Measurements from ENCODE around the gene LMOD1.
"Not testable (repeated sequence)": the region's sequence is repeated elsewhere in the genome, so short reads cannot be mapped to it uniquely, and the experiment has no call there.

LMOD1 gene

GRCh38 chr1:201946224-201946908 lies at the start of gene LMOD1:
Gene LMOD1, minus strand, starts transcription at chr1:201946548. Its CDS starts 208 bp downstream, at chr1:201946340.
- no peak for DNase-seq (ENCODE audit: low read depth in 2 of 2)

DNA sequence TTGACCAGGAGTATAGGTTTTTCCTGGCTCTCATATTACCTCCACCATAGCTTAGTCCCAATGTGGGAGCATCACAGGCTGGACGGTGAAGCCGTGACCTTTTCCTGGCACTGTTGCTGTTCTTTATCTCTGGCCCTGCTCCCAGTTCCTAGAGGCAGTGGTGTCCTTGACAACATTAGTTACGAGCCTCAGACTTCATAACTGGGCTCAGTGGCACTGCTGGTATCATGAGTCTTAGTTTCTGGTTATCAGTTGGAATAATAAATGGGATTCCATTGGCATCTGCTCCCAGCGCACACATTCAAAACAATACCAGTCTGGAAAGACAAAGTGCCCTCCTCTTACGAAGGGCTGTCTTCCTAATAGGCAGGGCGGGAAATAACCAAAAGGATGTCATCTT lies 44.1 kb upstream of the LMOD1 start:
- DNase-seq (ENCODE audit: low read depth in 2 of 2): no peak

DNA sequence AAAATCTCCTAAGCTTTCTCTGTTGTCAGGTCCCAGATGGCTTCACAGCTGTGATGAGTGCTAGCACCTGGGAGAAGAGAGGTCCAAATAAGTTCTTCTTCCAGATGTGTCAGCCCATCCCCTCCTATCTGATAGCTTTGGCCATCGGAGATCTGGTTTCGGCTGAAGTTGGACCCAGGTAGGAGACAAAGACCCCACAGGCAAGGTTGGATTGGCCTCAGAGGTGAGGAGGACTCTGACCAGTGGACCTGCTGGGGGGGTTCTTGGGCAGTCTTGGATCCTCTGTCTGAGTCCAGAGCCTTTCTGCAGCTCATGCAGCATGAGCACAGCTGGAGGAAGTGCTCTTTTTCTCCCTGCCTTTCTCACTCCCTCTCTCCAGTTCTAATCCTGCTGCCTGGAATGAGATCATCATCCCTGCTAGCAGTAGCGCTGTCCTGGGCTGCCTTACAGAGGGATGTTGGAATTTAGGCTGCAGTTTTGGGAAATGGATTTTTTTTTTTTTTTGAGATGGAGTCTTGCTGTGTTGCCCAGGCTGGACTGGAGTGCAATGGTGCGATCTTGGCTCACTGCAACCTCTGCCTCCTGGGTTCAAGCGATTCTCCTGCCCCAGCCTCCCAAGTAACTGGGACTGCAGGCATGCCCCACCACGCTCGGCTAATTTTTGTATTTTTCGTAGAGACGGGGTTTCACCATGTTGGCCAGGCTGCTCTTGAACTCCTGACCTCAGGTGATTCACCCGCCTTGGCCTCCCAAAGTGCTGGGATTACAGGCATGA lies 43.2 kb upstream of the LMOD1 start:
- no peak for DNase-seq (ENCODE audit: low read depth in 2 of 2)

GRCh38 chr1:201988601-201989000 lies 42.3 kb upstream of the LMOD1 start:
- no peak for DNase-seq (ENCODE audit: low read depth in 2 of 2)

DNA sequence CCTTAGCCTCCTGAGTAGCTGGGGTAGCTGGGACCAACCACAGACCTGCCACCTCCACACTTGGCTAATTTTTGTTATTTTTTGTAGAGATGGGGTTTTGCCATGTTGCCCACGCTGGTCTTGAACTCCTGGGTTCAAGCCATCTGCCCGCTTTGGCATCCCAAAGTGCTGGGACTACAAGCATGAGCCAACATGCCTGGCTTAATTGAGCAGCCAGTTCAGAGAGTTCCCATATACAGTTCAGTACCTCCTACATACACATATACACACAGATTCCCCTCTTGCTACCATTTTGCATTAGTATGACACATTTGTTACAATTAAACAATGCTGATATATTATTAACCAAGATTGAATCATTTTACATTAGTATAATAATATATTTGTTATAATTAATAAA lies 39.0 kb upstream of the LMOD1 start:
- DNase-seq (ENCODE audit: low read depth in 2 of 2): no peak

DNA sequence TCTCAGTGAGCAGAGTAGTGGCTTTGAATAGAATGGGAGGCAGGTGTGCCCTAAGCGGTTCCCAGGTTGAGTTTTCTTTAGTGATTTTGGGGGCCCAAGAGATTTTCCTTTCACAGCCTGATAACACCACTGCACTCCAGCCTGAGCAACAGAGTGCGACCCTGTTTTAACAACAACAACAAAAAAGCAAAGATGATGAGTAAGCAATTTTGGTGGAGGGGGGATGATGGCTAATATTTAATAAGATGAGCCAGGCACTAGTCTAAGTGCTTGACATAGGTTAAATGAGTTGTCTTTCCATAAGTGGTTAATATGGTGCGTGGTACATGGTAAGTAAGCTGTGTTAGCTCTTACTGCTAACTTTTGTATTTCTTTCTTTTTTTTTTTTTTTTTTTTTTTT lies 38.1 kb upstream of the LMOD1 start:
- no peak for DNase-seq (ENCODE audit: low read depth in 2 of 2)

DNA sequence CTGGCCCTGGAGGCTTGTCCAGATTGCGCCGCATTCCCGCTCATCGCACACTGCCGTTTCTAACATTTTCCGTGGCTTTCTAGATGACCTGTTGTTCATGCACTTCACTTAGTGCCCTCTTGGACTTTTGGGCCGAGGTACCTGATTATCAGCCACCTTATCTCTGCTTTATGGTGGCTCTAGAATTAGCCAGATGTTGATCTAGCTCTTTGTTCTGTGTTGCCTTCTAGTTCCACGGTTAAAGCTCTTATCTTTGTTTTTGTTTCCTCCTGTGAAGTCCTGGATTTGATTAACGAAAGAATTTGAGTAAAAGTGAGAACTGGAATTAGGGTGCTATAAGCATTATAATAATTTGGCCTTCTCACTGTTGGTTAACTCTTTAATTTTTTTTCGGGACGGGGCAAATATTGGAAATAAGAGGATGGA lies 37.0 kb upstream of the LMOD1 start:
- DNase-seq (ENCODE audit: low read depth in 2 of 2): no peak

GRCh38 chr1:201982623-201983379 lies 36.5 kb upstream of the LMOD1 start, which contains the start of gene RNPEP:
Gene RNPEP, plus strand, starts transcription at chr1:201982648. Its CDS starts 19 bp downstream, at chr1:201982667.
- peak; percentile 13 to 23 for DNase-seq (ENCODE audit: low read depth in 2 of 2)

DNA sequence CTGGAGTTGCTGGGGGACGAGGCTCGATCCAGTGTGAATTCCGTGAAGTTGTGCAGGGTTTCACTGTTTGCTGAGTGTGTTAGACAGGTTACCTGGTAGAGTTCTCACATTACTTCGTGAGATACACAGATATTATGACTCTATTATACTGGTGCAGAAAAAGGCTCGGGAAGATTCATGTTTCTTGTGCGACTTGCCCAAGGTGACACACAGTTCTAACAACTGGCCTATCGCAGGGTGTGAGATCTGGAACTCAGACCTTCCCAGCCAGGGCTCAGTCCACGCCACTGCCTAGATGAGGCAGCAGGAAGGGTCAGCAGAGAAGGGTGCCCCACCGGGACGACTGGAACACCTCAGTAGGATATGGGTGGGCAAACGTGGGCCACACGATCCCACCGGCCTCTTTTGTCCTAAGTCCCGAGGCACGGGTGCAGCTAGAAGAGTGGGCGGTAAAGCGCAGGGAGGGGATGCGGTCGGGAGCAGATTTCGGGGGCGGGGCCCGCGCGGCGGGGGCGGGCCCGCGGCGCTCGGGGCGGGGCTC lies 35.8 kb upstream of the LMOD1 start:
- peak; percentile 30 to 53 for DNase-seq (ENCODE audit: low read depth in 2 of 2)

DNA sequence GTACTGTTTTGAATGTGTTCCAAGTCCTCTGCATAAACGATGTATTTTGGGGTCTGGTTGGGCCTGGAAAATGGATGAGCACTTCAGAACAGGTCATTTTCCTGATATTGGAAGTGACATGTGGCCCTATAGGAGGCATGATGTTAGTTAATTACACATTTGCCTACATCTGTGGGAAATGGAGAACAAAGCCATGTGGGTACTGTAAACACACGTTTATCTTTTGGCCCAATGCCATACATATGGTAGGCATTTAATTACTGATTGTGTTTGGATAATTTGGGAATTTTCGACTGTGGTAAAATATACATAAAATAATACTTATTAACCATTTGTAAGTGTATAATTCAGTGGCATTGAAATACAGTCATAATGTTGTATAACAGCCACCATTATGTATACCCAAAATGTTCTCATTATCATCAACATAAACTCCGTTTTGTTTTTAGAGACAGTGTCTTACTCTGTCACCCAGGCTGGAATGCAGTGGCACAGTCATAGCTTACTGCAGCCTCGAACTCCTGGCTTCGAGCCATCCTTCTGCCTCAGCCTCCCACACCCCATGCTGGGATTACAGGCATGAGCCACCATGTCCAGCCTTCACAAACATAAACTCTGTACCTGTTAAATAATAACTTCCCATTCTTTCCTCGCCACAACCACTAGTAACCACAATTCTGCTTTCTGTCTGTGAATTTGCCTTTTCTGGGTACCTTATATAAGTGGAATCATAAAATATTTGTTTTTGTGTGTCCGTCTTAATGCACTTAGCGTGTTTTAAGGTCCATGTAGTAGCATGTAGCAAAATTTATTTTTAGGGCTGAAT lies 24.2 kb upstream of the LMOD1 start:
- DNase-seq (ENCODE audit: low read depth in 2 of 2): no peak

- no peak for DNase-seq (ENCODE audit: low read depth in 2 of 2)
Observed at GRCh38 chr1:201968202-201968925, 22.0 kb upstream of the LMOD1 start.

DNA sequence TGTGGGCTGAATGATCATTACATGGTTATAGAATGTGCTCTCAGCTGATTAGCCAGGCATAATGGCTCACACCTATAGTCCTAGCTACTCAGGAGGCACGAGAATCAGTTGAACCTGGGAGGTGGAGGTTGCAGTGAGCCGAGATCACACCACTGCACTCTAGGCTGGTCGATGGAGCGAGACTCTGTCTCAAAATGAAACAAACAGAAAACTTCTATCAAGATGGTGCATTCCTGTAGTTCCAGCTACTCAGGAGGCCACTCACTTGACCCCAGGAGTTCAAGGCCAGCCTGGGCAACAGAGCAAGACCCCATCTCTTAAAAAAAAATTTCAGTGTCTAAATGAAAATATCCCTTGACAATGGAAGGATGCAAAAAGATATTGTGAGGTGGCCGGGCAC lies 19.8 kb upstream of the LMOD1 start:
- DNase-seq (ENCODE audit: low read depth in 2 of 2): no peak

DNA sequence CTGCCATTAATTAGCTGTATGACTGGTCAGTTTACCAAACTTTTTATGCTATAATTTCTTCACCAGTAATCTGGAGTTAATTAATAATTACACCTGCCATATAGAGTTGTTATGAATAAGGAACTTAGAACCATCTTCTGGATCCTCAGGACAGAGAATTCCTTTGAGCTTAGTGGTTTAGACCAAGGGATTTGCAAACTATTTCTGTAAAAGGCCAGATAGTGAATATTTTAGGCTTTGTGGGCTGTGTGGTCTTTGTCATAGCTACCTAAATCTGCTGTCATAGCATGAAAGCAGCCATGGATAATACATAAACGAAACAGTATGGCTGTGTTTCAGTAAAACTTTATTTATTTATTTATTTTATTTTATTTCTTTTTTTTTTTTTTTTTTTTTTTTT lies 17.9 kb upstream of the LMOD1 start:
- DNase-seq (ENCODE audit: low read depth in 2 of 2): no peak

GRCh38 chr1:201962382-201962781 lies 16.0 kb upstream of the LMOD1 start:
- not testable (repeated sequence) for DNase-seq (ENCODE audit: low read depth in 2 of 2)

- DNase-seq (ENCODE audit: low read depth in 2 of 2): no peak
Observed at GRCh38 chr1:201958348-201958747, 12.0 kb upstream of the LMOD1 start.

DNA sequence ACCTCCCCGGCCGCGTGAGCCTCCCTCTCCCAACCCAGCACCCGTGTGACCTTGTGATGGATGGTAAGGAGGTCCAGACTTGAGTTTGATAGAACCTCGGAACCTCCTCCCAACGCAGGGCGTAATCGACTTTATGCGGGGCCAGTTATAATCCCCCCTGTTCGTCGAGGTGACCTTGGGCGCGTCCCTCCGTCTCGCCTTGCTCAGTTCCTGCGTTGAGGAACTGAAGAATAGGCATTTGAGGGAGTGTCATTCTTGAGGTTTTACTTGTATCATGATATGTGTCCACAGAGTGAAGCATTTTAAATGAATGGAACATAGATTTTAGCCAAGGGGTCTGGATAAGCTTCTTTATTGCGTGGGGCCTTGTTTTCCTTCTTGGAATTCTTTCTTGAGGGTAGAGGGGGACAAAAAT lies 9.4 kb upstream of the LMOD1 start:
- no peak for DNase-seq (ENCODE audit: low read depth in 2 of 2)

- peak; percentile 86 to 88 for DNase-seq (ENCODE audit: low read depth in 2 of 2)
Observed at GRCh38 chr1:201955009-201955728, 8.8 kb upstream of the LMOD1 start, which contains the start of gene TIMM17A. Gene TIMM17A, plus strand, starts transcription at chr1:201955503. Its CDS starts 24 bp downstream, at chr1:201955527.

DNA sequence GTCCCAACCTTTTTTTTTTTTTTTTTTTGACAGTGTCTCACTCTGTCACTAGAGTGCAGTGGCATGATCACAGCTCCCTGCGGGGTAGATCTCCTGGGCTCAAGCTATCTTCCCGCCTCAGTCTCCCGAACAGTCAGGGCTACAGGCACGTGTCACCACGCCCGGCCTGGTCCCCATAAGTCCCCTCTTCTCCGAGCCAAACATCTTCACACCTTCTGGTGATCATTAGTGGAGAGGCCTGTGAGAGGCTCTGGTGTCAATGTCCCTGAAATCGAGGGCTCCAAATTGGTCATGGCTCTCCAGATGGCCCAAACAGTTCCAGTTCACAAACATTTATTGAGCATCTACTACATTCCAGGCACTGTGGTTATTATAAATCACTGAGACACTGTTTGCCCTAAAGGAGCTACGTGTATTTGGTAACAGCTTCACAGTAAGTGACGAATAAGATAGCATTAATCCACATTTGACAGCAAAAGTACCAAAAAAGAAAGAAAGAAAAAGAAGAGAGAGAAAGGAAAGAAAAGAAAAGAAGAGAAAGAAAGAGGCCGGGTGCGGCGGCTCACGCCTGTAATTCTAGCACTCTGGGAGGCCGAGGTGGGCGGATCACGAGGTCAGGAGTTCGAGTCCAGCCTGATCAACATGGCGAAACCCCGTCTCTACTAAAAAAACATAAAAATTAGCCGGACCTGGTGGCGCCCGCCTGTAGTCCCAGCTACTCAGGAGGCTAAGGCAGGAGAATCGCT lies 8.1 kb upstream of the LMOD1 start:
- no peak for DNase-seq (ENCODE audit: low read depth in 2 of 2)

DNA sequence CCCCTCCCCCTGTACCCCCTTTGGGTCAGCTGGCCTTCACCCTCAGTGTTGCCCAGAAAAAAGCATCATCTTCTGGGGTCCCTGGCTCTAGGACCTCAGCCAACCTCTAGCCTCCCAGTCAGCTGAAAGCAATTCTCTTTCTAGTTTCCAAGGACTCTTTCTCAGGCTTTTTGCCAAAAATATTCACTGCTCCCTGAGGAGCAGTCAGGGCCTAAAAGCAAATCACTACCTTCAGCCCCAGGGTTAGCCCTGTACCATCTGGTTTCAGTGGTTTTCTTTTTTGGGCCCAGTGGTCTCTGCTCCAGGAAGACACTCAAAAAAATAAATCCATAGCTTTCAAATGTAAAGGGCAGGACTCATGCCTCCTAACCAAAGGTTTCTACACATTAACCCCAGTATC lies 3.1 kb upstream of the LMOD1 start:
- DNase-seq (ENCODE audit: low read depth in 2 of 2): no peak
